Adrenal gland (tissue), 12 donors: Measurements from ENCODE around the gene MCTP1. TPM values are rescaled to one million over a fixed set of nuclear protein-coding genes. Genes with fewer than 3 reads are reported as not detected.

Source experiments
- DNase-seq, 7 donors: peaks; one replicate each; pipeline ENCODE4 v3.0.0-alpha.2; 2019 to 2020
- H3K27ac ChIP-seq, 5 donors: fragments of 200-600 bp; sonication (generic) in 4 of 5; 1 replicate in 3 of 5; 2 replicates in 2 of 5; pipeline versions ENCODE4 v1.5.1 to v1.8.0; 2016 to 2020; ENCODE audit warnings: mild to moderate bottlenecking in 1 of 5
- H3K27me3 ChIP-seq: fragments of 200-600 bp; 2 replicates; pipeline ENCODE4 v1.8.0; 2021
- H3K36me3 ChIP-seq, 2 donors: fragments of 200-600 bp; replicated peaks in 1 of 2; 1 replicate in 1 of 2; 2 replicates in 1 of 2; pipeline versions ENCODE4 v1.5.1 to v1.8.0; 2018 to 2022
- H3K4me1 ChIP-seq, 2 donors: fragments of 200-600 bp; replicated peaks in 1 of 2; 1 replicate in 1 of 2; 2 replicates in 1 of 2; pipeline versions ENCODE4 v1.5.1 to v1.8.0; 2018 to 2021
- H3K4me3 ChIP-seq, 4 donors: fragments of 200-600 bp; sonication (generic) in 3 of 4; one replicate each; pipeline ENCODE4 v1.5.1; 2016 to 2018
- H3K9me3 ChIP-seq, 3 donors: fragments of 200-600 bp; sonication (generic) in 1 of 3; replicated peaks in 1 of 3; 1 replicate in 2 of 3; 2 replicates in 1 of 3; pipeline versions ENCODE4 v1.5.1 to v1.8.0; 2016 to 2021
- POLR2A ChIP-seq, 2 donors: fragments of 450-650 bp; IDR thresholded peaks; one replicate each; pipeline ENCODE4 v1.6.1; 2017; ENCODE audit warnings: antibody characterized with exemption in 2 of 2, mild to moderate bottlenecking in 2 of 2, moderate library complexity in 1 of 2
- WGBS, 4 donors: extraction: QIAGEN DNeasy Blood & Tissue Kit in 2 of 4; methylation state at CpG; one replicate each; pipeline versions ENCODE4 v1.1.5 to v1.1.7; 2013 to 2017; 5-methylcytosine and 5-hydroxymethylcytosine counted together
- intact Hi-C, 2 donors: fragments of 100-400 bp; cut with DNase I; formaldehyde crosslinking; loops; one replicate each; pipeline versions ENCODE4 v1.14.1 to v1.15.0; 2022 to 2023
- polyA plus RNA-seq, 3 donors: library from polyadenylated mRNA; stranded (reverse); fragments of 200-250 nt in 2 of 3; fragments of 350-450 nt in 1 of 3; fragmentation: Illumina TruSeq in 1 of 3; extraction: RNeasy Lipid Tissue Mini Kit (QIAGEN cat#74804) in 1 of 3; gene quantifications; one replicate each; pipeline ENCODE4 v1.2.3, GENCODE V29; 2013 to 2014
- total RNA-seq, 9 donors: library from RNA; depleted of rRNA in 4 of 9; stranded (reverse); fragments of >200 nt in 4 of 9; fragments of 120-200 nt in 1 of 9; fragmentation: NEBNext Ultra II Directional in 1 of 9; extraction: Animal tissue kit (Norgen Biotek cat#: 25700) in 1 of 9; gene quantifications; one replicate each; pipeline versions ENCODE4 v1.1.0 to v1.2.4, GENCODE V29; 2013 to 2023
- TF ChIP-seq, protein P1 (sequence below), 6 experiments: fragments of 450-650 bp in 4 of 6; fragments of 200-600 bp in 2 of 6; sonication (generic) in 1 of 6; IDR thresholded peaks; 1 replicate in 5 of 6; 2 replicates in 1 of 6; pipeline versions ENCODE4 v1.5.1 to v1.8.0; 2016 to 2021; ENCODE audit warnings: antibody characterized with exemption in 6 of 6, mild to moderate bottlenecking in 2 of 6, moderate library complexity in 1 of 6
- donor health status: healthy with polysubstance abuse.
- donor health status: Bipolar disorder and iron deficiency.
- donor health status: DM: yes; HTN: yes; CAD: no.
- donor health status: DM: no; HTN: no; CAD: no.
- donor health status: DM: no; HTN: no; CAD: no.
- donor health status: DM: yes; HTN: yes; CAD: no.

MCTP1 gene
- total and polyA plus RNA-seq, 12 donors: 1.2 to 20.1 (median 5.1) TPM

DNA sequence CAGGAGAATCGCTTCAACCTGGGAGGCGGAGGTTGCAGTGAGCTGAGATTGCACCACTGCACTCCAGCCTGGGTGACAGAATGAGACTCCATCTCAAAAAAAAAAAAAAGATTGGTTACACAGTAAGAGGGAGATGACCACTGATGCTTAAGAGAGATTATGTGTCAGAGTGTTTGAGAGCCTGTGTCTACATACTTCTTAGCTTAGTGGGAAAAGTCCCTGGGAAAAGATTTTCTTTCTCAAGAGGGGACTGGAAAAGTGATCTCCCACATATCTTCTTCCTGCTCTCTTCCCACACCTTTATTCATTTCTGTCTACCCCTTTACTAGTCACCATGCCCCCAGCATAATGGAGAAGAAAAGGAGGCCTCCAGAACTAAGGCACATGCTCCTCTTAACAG lies 55.2 kb downstream of the MCTP1 start:
- WGBS, 4 donors: 84 to 94% (median 92%) methylated on average over 2 of the region's 2 CpGs
- H3K9me3 ChIP-seq: no peaks in the 10 kb centered on the region
- no peak for DNase-seq
- no peaks in the 10 kb centered on the region for H3K27me3 ChIP-seq
- no peak overlapping the region for H3K27ac ChIP-seq
- no peaks in the 10 kb centered on the region for H3K36me3 ChIP-seq
- H3K4me3 ChIP-seq: no peak overlapping the region
- TF ChIP-seq POLR2A (IDR thresholded peaks at IDR 0.05): no peak
- TF ChIP-seq, protein P1, sequence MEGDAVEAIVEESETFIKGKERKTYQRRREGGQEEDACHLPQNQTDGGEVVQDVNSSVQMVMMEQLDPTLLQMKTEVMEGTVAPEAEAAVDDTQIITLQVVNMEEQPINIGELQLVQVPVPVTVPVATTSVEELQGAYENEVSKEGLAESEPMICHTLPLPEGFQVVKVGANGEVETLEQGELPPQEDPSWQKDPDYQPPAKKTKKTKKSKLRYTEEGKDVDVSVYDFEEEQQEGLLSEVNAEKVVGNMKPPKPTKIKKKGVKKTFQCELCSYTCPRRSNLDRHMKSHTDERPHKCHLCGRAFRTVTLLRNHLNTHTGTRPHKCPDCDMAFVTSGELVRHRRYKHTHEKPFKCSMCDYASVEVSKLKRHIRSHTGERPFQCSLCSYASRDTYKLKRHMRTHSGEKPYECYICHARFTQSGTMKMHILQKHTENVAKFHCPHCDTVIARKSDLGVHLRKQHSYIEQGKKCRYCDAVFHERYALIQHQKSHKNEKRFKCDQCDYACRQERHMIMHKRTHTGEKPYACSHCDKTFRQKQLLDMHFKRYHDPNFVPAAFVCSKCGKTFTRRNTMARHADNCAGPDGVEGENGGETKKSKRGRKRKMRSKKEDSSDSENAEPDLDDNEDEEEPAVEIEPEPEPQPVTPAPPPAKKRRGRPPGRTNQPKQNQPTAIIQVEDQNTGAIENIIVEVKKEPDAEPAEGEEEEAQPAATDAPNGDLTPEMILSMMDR (IDR thresholded peaks at IDR 0.05): no peak
- intact Hi-C loops: no loop called here
- H3K4me1 ChIP-seq: no peaks in the 10 kb centered on the region

DNA sequence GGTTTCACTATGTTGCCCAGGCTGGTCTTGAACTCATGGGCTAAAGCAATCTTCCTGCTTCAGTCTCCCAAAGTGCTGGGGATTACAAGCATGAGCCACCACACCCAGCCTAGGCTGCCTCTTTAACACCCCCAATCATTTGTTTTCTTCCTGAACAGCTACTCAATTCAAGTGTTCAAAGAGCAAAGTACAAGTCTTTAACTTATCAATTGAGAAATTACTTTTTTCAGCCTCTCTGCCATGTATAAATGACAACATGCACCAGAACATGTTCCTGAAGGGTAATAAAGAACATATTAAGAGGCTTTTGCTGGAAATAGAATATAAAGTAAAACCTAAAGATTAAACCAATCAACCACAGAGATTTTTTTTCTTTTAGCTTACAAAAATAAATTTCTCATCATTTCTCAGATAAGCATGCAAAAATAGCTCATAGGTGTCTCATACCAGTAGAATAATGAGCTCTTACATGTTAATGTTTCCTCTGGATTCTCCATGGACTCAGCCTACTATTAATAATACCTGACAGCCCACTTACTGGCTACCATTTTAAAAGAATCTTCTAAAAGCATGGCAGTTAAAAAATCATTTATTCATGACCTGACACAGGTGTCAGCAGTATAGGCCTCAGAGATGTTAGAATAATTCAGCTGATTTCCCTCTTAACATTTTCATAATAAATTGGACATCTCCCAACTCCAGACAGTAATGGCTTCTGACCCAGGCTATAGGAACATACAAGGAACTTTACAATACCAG lies 60.0 kb downstream of the MCTP1 start:
- Histone ChIP-seq H3K4me3 (no peak overlapping the region), H3K36me3 (no peaks in the 10 kb centered on the region)
- intact Hi-C loops: no loop called here

DNA sequence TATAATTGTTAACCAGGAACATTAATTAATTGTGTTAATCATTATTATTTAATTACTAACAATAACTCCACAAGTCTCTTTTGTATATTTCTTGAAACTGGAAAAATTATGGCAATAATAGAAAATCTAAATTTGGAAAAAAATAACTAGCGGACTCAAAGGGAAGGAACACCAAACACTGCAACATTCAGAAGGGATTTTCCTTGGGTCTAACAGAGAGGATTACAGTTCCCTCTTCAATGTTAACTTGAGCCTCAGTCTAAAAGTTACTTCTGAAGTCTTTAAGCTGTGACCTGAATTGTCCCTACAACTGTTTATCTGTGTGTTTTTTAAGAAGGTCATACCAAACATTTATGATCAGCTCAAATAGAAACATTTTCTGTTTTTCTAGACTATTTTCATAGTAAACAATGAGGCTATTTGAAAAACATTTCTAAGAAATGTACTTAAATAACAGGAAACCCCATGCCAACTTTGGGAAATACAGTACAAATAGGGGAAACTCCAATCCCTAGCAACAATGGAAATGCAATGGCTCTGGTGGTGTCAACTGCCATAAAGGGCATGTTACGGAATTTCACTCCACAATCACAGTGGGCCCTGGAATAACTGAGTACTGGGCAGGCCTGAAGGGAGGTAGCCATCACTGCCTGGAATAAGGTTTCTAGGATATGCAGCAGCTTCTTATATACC lies 61.2 kb downstream of the MCTP1 start:
- Histone ChIP-seq H3K4me1 (no peaks in the 10 kb centered on the region), H3K36me3 (no peaks in the 10 kb centered on the region), H3K9me3 (no peaks in the 10 kb centered on the region), H3K4me3 (no peak overlapping the region), H3K27ac (no peak overlapping the region), H3K27me3 (no peaks in the 10 kb centered on the region)
- 77 to 91% (median 83%) methylated on average over 2 of the region's 2 CpGs for WGBS, 4 donors
- no peak for TF ChIP-seq POLR2A (IDR thresholded peaks at IDR 0.05)
- TF ChIP-seq, protein P1 (IDR thresholded peaks at IDR 0.05): no peak
- intact Hi-C loops: no loop called here
- no peak for DNase-seq

More for the DNA sequence above, 60.0 kb downstream of the MCTP1 start:
- Histone ChIP-seq H3K27ac (no peak overlapping the region), H3K9me3 (no peaks in the 10 kb centered on the region), H3K4me1 (no peaks in the 10 kb centered on the region), H3K27me3 (no peaks in the 10 kb centered on the region)
- TF ChIP-seq POLR2A (IDR thresholded peaks at IDR 0.05): no peak
- TF ChIP-seq, protein P1 (IDR thresholded peaks at IDR 0.05): no peak
- no peak for DNase-seq

DNA sequence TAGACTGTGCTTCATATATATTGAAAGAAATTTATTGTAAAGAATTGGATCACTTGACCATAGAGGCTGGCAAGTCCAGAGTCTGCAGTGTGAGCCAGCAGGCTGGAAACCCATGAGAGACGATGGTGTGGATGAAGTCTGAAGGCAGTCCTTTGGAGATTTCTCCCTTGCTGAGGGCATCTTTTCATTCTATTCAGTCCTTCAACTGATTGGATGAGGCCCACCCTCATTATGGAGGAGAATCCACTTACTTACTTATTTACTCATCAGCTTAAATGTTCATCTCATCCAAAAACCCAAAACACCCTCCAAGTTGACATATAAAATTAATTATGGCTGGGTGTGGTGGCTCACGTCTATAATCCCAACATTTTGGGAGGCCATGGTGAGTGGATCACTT lies 62.1 kb downstream of the MCTP1 start:
- Histone ChIP-seq H3K9me3 (no peaks in the 10 kb centered on the region), H3K4me3 (no peak overlapping the region), H3K27me3 (no peaks in the 10 kb centered on the region), H3K36me3 (no peaks in the 10 kb centered on the region), H3K27ac (no peak overlapping the region), H3K4me1 (no peaks in the 10 kb centered on the region)
- TF ChIP-seq, protein P1 (IDR thresholded peaks at IDR 0.05): no peak
- no peak for TF ChIP-seq POLR2A (IDR thresholded peaks at IDR 0.05)
- intact Hi-C loops: no loop called here
- no peak for DNase-seq
- 54 to 89% (median 80%) methylated on average over 2 of the region's 2 CpGs for WGBS, 4 donors
